HG02973 (cell line): ENCODE data around the gene ATG9B.
"Not testable (repeated sequence)": the region's sequence is repeated elsewhere in the genome, so short reads cannot be mapped to it uniquely, and the experiment has no call there.

Experiments used
- ATAC-seq: cut with Tn5 transposase; IDR thresholded peaks from one replicate; pipeline ENCODE4 v1.9.1; 2021; ENCODE audit warnings: moderate library complexity; ENCODE audit not compliant: unreplicated experiment

ATG9B gene

GRCh38 chr7:151038951-151039849 lies 14.9 kb upstream of the ATG9B start:
- no peak for ATAC-seq

- no peak for ATAC-seq
These were observed 11.6 kb upstream of the ATG9B start for GRCh38 chr7:151035902-151036301.

DNA sequence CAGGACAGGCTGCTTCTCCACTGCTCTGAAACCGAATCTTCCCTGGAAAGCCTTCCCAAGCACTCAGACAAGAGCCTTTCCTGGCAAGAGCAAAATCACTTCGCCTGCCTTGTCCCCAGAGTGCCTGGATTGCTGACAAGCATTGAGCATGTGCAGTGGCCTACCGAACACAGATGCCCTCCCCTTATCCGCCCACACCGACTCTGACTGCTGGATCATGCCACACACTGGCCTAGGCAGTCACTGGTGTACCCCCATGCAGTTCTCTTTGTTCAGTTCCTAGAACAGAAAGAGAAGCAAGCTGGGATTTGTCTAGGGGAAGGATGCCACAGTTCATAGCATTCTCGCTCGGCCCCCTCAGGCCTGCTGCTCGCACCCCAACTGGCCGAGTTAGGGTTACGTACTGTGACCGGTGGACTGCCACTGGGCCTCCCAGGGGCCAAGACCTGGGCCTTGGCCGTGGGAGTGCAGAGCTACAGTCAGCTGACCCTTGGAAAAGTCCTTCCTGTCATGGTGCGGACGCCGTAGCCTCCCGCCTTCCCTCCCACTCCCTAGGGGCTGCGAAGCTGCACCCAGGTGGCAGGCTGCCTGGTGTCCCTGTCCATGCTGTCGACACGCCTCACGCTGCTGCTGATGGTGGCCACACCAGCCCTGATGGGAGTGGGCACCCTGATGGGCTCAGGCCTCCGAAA lies 10.9 kb upstream of the ATG9B start:
- ATAC-seq: no peak

DNA sequence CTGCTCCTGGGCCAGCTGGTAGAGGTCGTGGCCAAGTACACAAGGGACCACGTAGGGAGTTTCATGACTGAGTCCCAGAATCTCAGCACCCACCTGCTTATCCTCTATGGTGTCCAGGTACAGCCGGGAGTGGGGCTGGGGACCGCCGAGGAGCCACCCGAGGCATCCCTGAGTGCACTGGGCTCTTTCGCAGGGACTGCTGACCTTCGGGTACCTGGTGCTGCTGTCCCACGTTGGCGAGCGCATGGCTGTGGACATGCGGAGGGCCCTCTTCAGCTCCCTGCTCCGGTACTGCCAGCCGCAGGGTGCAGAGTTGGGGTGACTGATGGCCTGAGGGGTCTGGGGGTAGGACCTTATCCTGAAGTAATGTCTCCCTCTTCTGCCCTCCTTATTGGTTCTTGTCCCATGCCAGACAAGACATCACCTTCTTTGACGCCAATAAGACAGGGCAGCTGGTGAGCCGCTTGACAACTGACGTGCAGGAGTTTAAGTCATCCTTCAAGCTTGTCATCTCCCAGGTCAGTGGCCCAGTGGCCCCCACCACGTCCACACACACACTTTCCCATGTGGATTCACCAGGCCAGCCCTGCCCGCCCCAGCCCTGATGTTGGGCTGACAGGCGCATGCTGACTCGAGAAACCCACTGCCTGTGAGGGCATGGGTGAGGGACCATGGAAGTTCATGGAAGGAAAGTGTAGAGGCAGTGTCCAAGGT lies 10.2 kb upstream of the ATG9B start:
- no peak for ATAC-seq

DNA sequence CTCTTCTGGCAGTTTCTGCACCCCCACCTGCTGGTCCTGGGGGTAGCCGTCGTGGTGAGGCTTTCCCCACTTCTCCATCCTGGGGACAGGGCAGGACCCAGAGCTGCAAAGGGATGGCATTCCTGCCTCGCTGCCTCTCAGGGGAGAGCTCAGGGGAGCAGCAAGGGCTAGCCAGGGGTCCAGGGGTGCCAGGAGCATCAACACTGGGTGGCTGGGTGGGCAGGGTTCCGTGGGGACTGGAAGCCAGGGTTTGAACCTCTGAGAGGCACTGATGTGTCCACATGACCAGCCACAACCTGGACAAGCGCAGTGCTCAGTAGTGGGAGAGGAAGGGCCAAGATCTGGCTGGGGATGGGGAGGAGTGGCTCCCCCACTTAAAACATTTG lies 9.6 kb upstream of the ATG9B start:
- ATAC-seq: no peak

DNA sequence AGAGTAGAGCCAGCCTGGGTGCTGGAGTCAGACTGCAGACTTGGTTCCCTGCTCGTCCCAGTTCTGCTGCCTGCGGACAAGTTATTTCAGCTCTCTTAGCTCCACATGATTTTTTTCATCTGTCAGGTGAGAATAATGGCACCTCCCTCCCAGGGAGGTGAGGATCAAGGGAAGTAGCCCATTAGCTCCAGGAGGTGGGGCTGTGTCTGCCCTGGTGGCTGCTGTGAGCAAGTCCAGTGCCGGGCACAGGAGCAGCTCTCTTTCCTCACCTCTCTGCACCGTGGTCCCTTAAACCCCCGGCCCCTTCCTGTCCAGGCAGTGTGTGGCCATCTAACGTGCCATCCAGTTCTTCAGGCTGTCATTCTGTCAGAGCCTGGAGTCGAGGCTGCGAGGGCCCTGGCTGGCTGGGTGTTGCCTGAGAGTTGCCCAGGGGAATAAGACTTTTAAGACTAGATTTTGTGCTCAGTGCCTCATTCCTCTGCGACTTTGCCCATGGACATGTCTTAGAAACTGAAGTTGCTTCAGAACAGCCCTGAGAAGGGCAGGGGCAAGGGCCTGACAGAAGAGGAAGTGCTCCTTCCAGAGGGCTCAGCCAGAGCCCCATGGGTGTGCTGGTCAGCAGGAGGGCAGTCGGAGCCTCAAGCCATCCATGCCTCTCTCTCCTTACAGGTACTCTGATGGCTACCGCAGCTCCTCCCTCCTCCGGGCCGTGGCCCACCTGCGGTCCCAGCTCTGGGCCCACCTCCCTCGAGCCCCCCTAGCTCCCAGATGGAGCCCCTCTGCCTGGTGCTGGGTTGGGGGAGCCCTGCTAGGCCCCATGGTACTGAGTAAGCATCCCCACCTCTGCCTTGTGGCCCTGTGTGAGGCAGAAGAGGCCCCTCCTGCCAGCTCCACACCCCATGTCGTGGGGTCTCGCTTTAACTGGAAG lies 8.9 kb upstream of the ATG9B start:
- no peak for ATAC-seq

GRCh38 chr7:151031011-151031410 lies 6.7 kb upstream of the ATG9B start:
- no peak for ATAC-seq

DNA sequence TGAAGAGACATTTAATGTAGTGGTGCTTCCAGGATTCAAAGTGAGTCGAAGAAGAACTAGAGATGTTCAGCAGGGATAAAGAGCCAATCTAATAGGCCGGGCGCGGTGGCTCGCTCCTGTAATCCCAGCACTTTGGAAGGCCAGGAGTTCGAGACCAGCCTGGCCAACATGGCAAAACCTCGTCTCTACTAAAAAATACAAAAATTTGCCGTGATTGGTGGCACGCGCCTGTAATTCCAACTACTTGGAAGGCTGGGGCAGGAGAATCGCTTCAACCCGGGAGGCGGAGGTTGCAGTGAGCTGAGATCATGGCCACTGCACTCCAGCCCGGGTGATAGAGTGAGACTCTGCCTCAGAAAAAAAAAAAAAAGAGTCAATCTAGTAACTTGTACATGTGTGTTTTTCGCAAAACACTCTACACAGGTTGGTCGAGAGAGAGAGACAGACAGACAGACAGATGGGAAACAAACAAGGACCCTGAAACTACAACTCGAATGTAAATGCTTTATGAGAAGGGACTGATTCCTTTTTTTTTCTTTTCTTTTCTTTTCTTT lies 4.7 kb upstream of the ATG9B start:
- ATAC-seq: no peak

DNA sequence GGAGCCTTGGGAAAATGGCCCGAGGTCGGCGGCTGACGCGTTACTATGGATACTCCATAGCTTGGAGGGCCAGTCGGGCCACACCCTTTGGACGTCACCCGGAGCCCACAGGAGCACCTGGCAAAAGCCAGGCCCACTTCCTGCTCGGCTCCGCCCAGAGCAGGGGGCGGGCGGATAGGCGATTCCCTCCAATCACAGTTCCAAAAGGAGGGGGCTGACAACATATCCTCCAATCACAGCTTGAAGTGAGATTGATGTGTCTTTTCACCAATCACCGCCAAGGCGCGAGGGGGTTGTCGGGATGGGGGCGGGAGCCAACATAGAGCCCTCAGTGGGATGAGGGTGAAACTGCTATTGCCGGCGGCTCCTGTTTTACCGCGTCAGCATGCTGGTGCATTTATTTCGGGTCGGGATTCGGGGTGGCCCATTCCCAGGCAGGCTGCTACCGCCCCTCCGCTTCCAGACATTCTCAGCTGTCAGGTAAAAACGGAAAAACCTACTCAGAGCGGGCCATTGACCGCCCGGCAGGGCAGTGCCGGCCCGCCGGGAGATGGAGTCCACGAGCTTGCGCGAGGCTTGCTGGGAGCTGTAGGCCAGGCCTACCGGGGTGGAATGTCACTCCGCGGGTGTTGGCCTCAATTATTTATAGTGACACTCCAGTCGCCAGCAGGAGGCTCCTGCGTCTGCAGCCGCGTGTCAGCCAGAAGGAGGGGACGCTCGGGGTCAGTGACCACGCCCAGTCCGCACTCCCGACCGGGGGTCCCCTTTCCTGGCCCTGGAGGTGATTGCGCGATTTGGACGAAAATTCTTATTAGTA lies 4.0 kb upstream of the ATG9B start, which contains the start of gene ABCB8:
Gene ABCB8, plus strand, starts transcription at position 320 of the 817 bp plus-strand sequence. Its CDS starts 66 bp downstream, at position 386.
- ATAC-seq: peak; percentile 95

DNA sequence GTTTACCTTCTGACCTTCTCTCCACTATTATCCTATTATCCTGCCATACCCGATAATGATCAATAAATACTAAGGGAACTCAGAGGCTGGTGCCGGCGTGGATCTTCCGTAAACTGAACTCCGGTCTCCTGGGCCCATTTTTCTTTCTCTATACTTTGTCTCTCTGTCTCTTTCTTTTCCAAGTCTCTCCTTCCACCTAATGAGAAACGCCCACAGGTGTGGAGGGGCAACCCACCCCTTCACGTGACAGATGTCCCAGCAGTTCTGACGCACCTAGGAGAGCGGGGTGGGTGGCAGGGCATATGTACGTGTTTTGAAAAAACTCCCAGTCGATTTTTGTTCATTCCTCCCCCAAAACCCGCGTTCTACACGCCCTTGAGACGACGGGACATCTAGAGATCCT lies 3.4 kb upstream of the ATG9B start:
- not testable (repeated sequence) for ATAC-seq

GRCh38 chr7:151026771-151027727 lies 2.8 kb upstream of the ATG9B start:
- ATAC-seq: not testable (repeated sequence)

GRCh38 chr7:151025924-151026671 lies 1.8 kb upstream of the ATG9B start:
- ATAC-seq: no peak

DNA sequence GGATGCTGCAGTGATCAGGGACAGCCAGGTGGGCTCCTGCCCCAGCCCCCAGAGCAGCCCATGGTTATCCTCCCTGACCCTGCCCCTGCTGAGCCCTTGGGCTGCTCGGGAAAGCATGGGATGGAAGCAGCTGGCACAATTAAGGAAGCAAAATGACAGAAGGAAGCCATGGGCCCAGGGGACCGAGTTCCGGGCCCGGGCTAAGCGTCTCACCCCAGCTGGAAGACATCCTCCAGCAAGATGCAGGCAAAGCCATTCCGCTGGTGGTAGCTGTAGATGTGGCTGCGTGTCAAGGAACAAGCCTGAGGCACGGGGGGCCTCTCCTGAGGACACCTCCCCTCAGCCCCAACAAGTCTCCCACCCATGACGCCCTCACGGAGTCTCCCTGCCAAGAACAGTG lies 1.1 kb downstream of the ATG9B start:
- no peak for ATAC-seq

GRCh38 chr7:151020231-151020630 lies 4.1 kb downstream of the ATG9B start:
- ATAC-seq: no peak

- no peak for ATAC-seq
These were observed 5.2 kb downstream of the ATG9B start for GRCh38 chr7:151019130-151019447.

DNA sequence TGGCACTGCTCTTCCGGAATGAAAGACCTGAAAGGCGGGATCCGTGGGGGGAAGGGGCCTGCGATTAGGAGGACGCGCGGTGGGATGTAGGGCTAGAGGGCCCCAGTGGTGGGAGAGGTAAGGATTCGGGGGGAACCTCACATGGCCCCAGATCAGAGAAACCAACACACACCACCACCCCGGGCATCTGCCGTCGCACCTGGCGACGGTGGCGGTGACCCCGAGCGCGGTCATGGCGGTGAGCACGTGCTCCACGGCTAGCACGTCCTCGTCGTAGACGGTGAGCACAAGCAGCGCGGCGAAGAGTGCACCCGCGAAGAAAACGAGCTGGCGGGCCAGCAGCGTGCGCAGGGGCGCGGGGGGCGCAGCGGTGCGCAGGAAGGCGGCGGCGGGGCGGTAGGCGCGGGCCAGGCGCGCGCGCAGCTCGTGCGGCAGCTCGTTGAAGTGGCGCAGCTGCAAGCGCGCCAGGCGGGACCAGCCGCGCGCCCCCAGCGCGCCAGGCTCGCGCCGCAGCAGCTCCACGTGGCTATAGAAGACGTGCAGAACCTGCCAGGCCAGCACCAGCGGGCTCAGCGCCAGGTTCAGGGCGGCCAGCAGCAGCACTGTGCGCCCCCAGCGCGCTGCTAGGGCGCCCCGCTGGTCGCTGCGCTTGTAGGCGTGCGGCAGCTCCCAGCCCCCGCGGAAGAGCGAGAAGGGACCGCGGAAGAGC lies 5.7 kb downstream of the ATG9B start:
- ATAC-seq: no peak

DNA sequence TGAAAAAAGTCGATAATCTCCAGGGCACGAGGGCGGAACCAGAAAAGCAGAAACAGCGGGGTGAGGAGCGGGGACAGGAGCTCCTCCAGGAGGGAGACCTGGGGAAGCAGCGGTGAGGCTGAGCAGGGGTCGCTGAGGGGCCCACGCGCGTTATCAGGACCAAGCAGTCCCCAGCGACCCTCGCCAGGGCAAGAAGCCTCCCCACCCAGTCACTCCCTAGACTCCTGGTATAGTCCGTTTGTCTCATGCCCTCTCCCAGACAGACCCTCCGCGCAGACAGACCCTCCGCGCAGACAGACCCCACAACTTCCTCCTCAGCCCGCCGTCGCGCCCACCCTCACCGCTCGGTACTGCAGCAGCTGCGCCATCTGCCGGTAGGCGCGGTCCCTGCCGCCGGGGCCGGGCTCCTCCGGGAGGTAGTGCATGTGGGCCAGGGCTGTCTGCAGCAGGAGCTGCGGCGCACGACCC lies 6.3 kb downstream of the ATG9B start:
- no peak for ATAC-seq
